MM.1S (cell line): ENCODE results near the gene LYZL6.

ENCODE experiments used
- CTCF ChIP-seq: fragments of 300-600 bp; sonication (generic); IDR thresholded peaks from 2 replicates; pipeline ENCODE4 v1.5.1; 2016; ENCODE audit warnings: antibody characterized with exemption, low read length, mixed read lengths
- EZH2 ChIP-seq: fragments of 300-600 bp; sonication (generic); optimal IDR thresholded peaks from 2 replicates; pipeline ENCODE3; 2017; ENCODE audit warnings: low read depth, mild to moderate bottlenecking, antibody characterized with exemption, low read length, mixed read lengths

DNA sequence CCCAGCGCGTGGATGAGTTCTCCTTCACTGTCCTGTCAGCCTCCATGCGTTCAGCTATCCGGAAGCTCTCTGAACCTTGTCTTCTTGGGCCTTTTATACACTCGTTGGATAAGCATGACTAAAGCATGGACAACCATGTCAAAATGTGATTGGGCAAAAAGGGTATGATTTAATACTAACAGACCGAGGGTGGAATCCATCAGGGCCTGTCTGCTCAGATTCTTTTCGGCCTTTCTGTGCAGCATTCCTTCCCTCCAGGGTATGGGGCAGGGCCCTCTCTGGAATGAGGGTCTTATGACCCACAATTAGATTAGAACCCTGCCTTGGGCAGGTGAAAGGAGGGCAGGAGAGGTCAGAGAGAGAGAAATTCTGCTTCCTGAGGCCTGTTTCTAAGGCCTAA, 49.3 kb downstream of the LYZL6 start:
- no peak for TF ChIP-seq EZH2
- TF ChIP-seq CTCF = no peak
